Aorta (tissue), 5 donors: ENCODE data around the gene ELL2. TPM values are rescaled to one million over a fixed set of nuclear protein-coding genes. Genes with fewer than 3 reads are reported as not detected.

Experiments used
- ATAC-seq: fragments of 200-7000 bp; cut with Tn5 transposase; one replicate; pipeline ENCODE4 v1.9.1; 2022; ENCODE audit warnings: moderate library complexity; ENCODE audit not compliant: low FRiP score
- DNase-seq, 2 donors: peaks; one replicate each; pipeline ENCODE4 v3.0.0-alpha.2; 2020
- H3K27ac ChIP-seq, 2 donors: one replicate each; pipeline ENCODE4 v1.5.1; 2013; ENCODE audit warnings: low read length in 2 of 2, mild to moderate bottlenecking in 2 of 2, moderate library complexity in 2 of 2, control low read depth in 1 of 2, inconsistent platforms in 1 of 2, low read depth in 1 of 2
- H3K27me3 ChIP-seq, 2 donors: one replicate each; pipeline ENCODE4 v1.6.1; 2013; ENCODE audit warnings: control low read depth in 1 of 2, low read length in 1 of 2, mild to moderate bottlenecking in 1 of 2, moderate library complexity in 1 of 2; ENCODE audit not compliant: insufficient read depth in 2 of 2, control insufficient read depth in 1 of 2
- H3K36me3 ChIP-seq, 2 donors: one replicate each; pipeline ENCODE4 v1.6.1; 2013; ENCODE audit warnings: control low read depth in 1 of 2, low read length in 1 of 2, mild to moderate bottlenecking in 1 of 2; ENCODE audit not compliant: insufficient read depth in 2 of 2, control insufficient read depth in 1 of 2
- H3K4me1 ChIP-seq, 2 donors: one replicate each; pipeline ENCODE4 v1.6.1; 2013; ENCODE audit warnings: low read length in 2 of 2, control low read depth in 1 of 2, mild to moderate bottlenecking in 1 of 2, moderate library complexity in 1 of 2; ENCODE audit not compliant: insufficient read depth in 2 of 2, control insufficient read depth in 1 of 2
- H3K4me3 ChIP-seq, 2 donors: one replicate each; pipeline ENCODE4 v1.5.1; 2013; ENCODE audit warnings: low read length in 2 of 2, control low read depth in 1 of 2, mild to moderate bottlenecking in 1 of 2
- H3K9me3 ChIP-seq: one replicate; pipeline ENCODE4 v1.6.1; 2013; ENCODE audit warnings: mild to moderate bottlenecking, low read length; ENCODE audit not compliant: control insufficient read depth
- WGBS, 2 donors: extraction: QIAGEN DNeasy Blood & Tissue Kit; methylation state at CpG; one replicate each; pipeline ENCODE4 v1.1.7; 2013; 5-methylcytosine and 5-hydroxymethylcytosine counted together
- intact Hi-C, 2 donors: fragments of 100-400 bp; cut with DNase I; formaldehyde crosslinking; loops; one replicate each; pipeline versions ENCODE4 v1.14.2 to v1.15.0; 2022
- polyA plus RNA-seq, 2 donors: library from polyadenylated mRNA; stranded (reverse); fragments of 200-250 nt; gene quantifications; one replicate each; pipeline ENCODE4 v1.2.3, GENCODE V29; 2013
- total RNA-seq, 2 donors: library from RNA; stranded (reverse); fragmentation: NEBNext Ultra II Directional; extraction: Animal tissue kit (Norgen Biotek cat#: 25700); gene quantifications; one replicate each; pipeline ENCODE4 v1.2.1, GENCODE V29; 2021
- donor health status: healthy with polysubstance abuse.
- donor health status: Bipolar disorder and iron deficiency.
- donor health status: DM: no; HTN: no; CAD: no.
- donor health status: DM: no; HTN: no; CAD: no.
- donor health status: DM: yes; HTN: yes; CAD: no.

The ELL2 gene
- total and polyA plus RNA-seq, 4 donors = 36.6 to 207 (median 77.9) TPM

GRCh38 chr5:95895251-95895650, 66.4 kb downstream of the ELL2 start:
- no peak overlapping the region for H3K4me3 ChIP-seq
- intact Hi-C loops = no loop called here
- 71 to 78% methylated on average over 3 of the region's 3 CpGs for WGBS, 2 donors
- no peaks in the 10 kb centered on the region for H3K27me3 ChIP-seq
- DNase-seq (no peak), ATAC-seq (no peak)
- no peaks in the 10 kb centered on the region for H3K9me3 ChIP-seq
- H3K27ac ChIP-seq = no peak overlapping the region
- peaks cover 1 to 8% of the 10 kb centered on the region in 2 donors for H3K36me3 ChIP-seq
- H3K4me1 ChIP-seq = no peaks in the 10 kb centered on the region

GRCh38 chr5:95892784-95893354, 68.8 kb downstream of the ELL2 start:
- H3K4me1 ChIP-seq = peaks cover 0 to 2% of the 10 kb centered on the region in 2 donors
- no peak overlapping the region for H3K27ac ChIP-seq
- ATAC-seq (no peak), DNase-seq (no peak)
- intact Hi-C loops = no loop called here
- H3K36me3 ChIP-seq = peaks cover 6 to 12% of the 10 kb centered on the region in 2 donors
- no peaks in the 10 kb centered on the region for H3K27me3 ChIP-seq
- H3K9me3 ChIP-seq = no peaks in the 10 kb centered on the region
- no peak overlapping the region for H3K4me3 ChIP-seq
- 88 to 93% methylated on average over 5 of the region's 5 CpGs for WGBS, 2 donors

GRCh38 chr5:95891499-95891898, 70.2 kb downstream of the ELL2 start:
- ATAC-seq = no peak
- intact Hi-C loops = no loop called here

GRCh38 chr5:95889076-95889475, 72.6 kb downstream of the ELL2 start:
- H3K27me3 ChIP-seq = no peaks in the 10 kb centered on the region
- H3K4me3 ChIP-seq = no peak overlapping the region
- no peak overlapping the region for H3K27ac ChIP-seq
- peaks cover 0 to 2% of the 10 kb centered on the region in 2 donors for H3K4me1 ChIP-seq
- ATAC-seq (no peak), DNase-seq (no peak)
- no peaks in the 10 kb centered on the region for H3K9me3 ChIP-seq
- intact Hi-C loops = no loop called here
- 62 to 68% methylated on average over 1 of the region's 1 CpG for WGBS, 2 donors
- H3K36me3 ChIP-seq = peaks cover 6 to 7% of the 10 kb centered on the region in 2 donors

More at GRCh38 chr5:95891499-95891898, 70.2 kb downstream of the ELL2 start:
- H3K27ac ChIP-seq = no peak overlapping the region
- peaks cover 6 to 12% of the 10 kb centered on the region in 2 donors for H3K36me3 ChIP-seq
- WGBS, 2 donors = 82 to 85% methylated on average over 2 of the region's 2 CpGs
- no peak overlapping the region for H3K4me3 ChIP-seq
- no peaks in the 10 kb centered on the region for H3K9me3 ChIP-seq
- H3K4me1 ChIP-seq = peaks cover 0 to 2% of the 10 kb centered on the region in 2 donors
- no peak for DNase-seq
- H3K27me3 ChIP-seq = no peaks in the 10 kb centered on the region

- H3K4me3 ChIP-seq = no peak overlapping the region
- H3K27me3 ChIP-seq = no peaks in the 10 kb centered on the region
- H3K27ac ChIP-seq = no peak overlapping the region
- intact Hi-C loops = no loop called here
- no peaks in the 10 kb centered on the region for H3K9me3 ChIP-seq
- WGBS, 2 donors = 87 to 88% methylated on average over 5 of the region's 5 CpGs
- H3K4me1 ChIP-seq = peaks cover 0 to 2% of the 10 kb centered on the region in 2 donors
- peaks cover 6 to 7% of the 10 kb centered on the region in 2 donors for H3K36me3 ChIP-seq
- DNase-seq = no peak
- ATAC-seq = no peak
Measured at GRCh38 chr5:95887977-95888376, 73.7 kb downstream of the ELL2 start.

GRCh38 chr5:95886340-95887044, 75.2 kb downstream of the ELL2 start:
- intact Hi-C loops = no loop called here
- no peak overlapping the region for H3K27ac ChIP-seq
- no peaks in the 10 kb centered on the region for H3K9me3 ChIP-seq
- DNase-seq (no peak), ATAC-seq (no peak)
- no peak overlapping the region for H3K4me3 ChIP-seq
- 94 to 98% methylated on average over 1 of the region's 1 CpG for WGBS, 2 donors
- H3K36me3 ChIP-seq = peaks cover 5 to 6% of the 10 kb centered on the region in 2 donors
- H3K27me3 ChIP-seq = no peaks in the 10 kb centered on the region
- H3K4me1 ChIP-seq = peaks cover 0 to 2% of the 10 kb centered on the region in 2 donors

- ATAC-seq = no peak
- WGBS, 2 donors = 56 to 68% methylated on average over 1 of the region's 1 CpG
- no peaks in the 10 kb centered on the region for H3K27me3 ChIP-seq
- no peak overlapping the region for H3K27ac ChIP-seq
- H3K9me3 ChIP-seq = no peaks in the 10 kb centered on the region
- no peak overlapping the region for H3K4me3 ChIP-seq
- H3K4me1 ChIP-seq = no peaks in the 10 kb centered on the region
- peaks cover 0 to 2% of the 10 kb centered on the region in 2 donors for H3K36me3 ChIP-seq
- intact Hi-C loops = no loop called here
- no peak for DNase-seq
Measured at GRCh38 chr5:95884511-95884910, 77.1 kb downstream of the ELL2 start.

GRCh38 chr5:95884017-95884325, 77.7 kb downstream of the ELL2 start:
- H3K9me3 ChIP-seq = no peaks in the 10 kb centered on the region
- no peaks in the 10 kb centered on the region for H3K4me1 ChIP-seq
- H3K4me3 ChIP-seq = no peak overlapping the region
- intact Hi-C loops = no loop called here
- WGBS, 2 donors = 80 to 83% methylated on average over 4 of the region's 4 CpGs
- no peaks in the 10 kb centered on the region for H3K27me3 ChIP-seq
- ATAC-seq = no peak
- H3K27ac ChIP-seq = no peak overlapping the region
- no peak for DNase-seq
- peaks cover 0 to 2% of the 10 kb centered on the region in 2 donors for H3K36me3 ChIP-seq
